HG03066 (cell line): ENCODE data around the gene ERICH6B.

Source experiments
- ATAC-seq: cut with Tn5 transposase; IDR thresholded peaks from one replicate; pipeline ENCODE4 v1.9.1; 2021; ENCODE audit warnings: low read depth; ENCODE audit not compliant: unreplicated experiment

ERICH6B gene

GRCh38 chr13:45545686-45546409 is 69.7 kb downstream of the ERICH6B start:
- no peak for ATAC-seq

- ATAC-seq, result no peak
Observed at GRCh38 chr13:45544520-45544919, 71.0 kb downstream of the ERICH6B start.

- ATAC-seq, result no peak
Observed at GRCh38 chr13:45542878-45543277, 72.7 kb downstream of the ERICH6B start.

GRCh38 chr13:45542391-45542790 is 73.1 kb downstream of the ERICH6B start:
- no peak for ATAC-seq

- ATAC-seq, result no peak
Observed at GRCh38 chr13:45541806-45542205, 73.7 kb downstream of the ERICH6B start.

GRCh38 chr13:45540864-45541263 is 74.7 kb downstream of the ERICH6B start:
- ATAC-seq, result no peak

- ATAC-seq, result no peak
Observed at GRCh38 chr13:45540195-45540594, 75.3 kb downstream of the ERICH6B start.

- ATAC-seq, result no peak
Observed at GRCh38 chr13:45538382-45538781, 77.2 kb downstream of the ERICH6B start.

GRCh38 chr13:45537516-45537915 is 78.0 kb downstream of the ERICH6B start:
- no peak for ATAC-seq

- ATAC-seq, result no peak
Observed at GRCh38 chr13:45536224-45536623, 79.3 kb downstream of the ERICH6B start.

GRCh38 chr13:45534604-45535003 is 80.9 kb downstream of the ERICH6B start:
- no peak for ATAC-seq

GRCh38 chr13:45529758-45530157 is 85.8 kb downstream of the ERICH6B start:
- ATAC-seq, result no peak

- ATAC-seq, result no peak
Observed at GRCh38 chr13:45527699-45528462, 87.7 kb downstream of the ERICH6B start.

- no peak for ATAC-seq
Observed at GRCh38 chr13:45522571-45522970, 93.0 kb downstream of the ERICH6B start.

- no peak for ATAC-seq
Observed at GRCh38 chr13:45521297-45521696, 94.2 kb downstream of the ERICH6B start.

GRCh38 chr13:45519493-45519892 is 96.0 kb downstream of the ERICH6B start:
- no peak for ATAC-seq

GRCh38 chr13:45518525-45519245 is 96.9 kb downstream of the ERICH6B start:
- no peak for ATAC-seq

GRCh38 chr13:45516757-45517156 is 98.8 kb downstream of the ERICH6B start:
- no peak for ATAC-seq

- ATAC-seq, result no peak
Observed at GRCh38 chr13:45512098-45512496, 103.4 kb downstream of the ERICH6B start.

GRCh38 chr13:45511310-45512097 is 104.0 kb downstream of the ERICH6B start:
- no peak for ATAC-seq

- ATAC-seq, result no peak
Observed at GRCh38 chr13:45510672-45511071, 104.9 kb downstream of the ERICH6B start.
